H9 (cell line): Measurements from ENCODE around the gene MS4A10. TPM values are rescaled to one million over a fixed set of nuclear protein-coding genes. Genes with fewer than 3 reads are reported as not detected.

Experiments used
- DNase-seq: peaks from one replicate; pipeline ENCODE4 v3.0.0-alpha.2; 2017
- H2AFZ ChIP-seq: one replicate; pipeline ENCODE4 v1.6.1; 2013; ENCODE audit warnings: mild to moderate bottlenecking, low read length, control low read depth, moderate library complexity
- H2AK5ac ChIP-seq: 2 replicates; pipeline ENCODE4 v1.6.1; 2013; ENCODE audit warnings: low read length, control low read depth, mixed read lengths; ENCODE audit not compliant: insufficient read length
- H2BK120ac ChIP-seq: one replicate; pipeline ENCODE4 v1.6.1; 2013; ENCODE audit warnings: low read depth, mild to moderate bottlenecking, low read length, control low read depth, inconsistent platforms; ENCODE audit not compliant: poor library complexity, severe bottlenecking
- H2BK12ac ChIP-seq: 2 replicates; pipeline ENCODE4 v1.6.1; 2013; ENCODE audit warnings: low read length, control low read depth, mixed read lengths, low read depth; ENCODE audit not compliant: insufficient read length
- H2BK15ac ChIP-seq: 2 replicates; pipeline ENCODE4 v1.6.1; 2013; ENCODE audit warnings: low read depth, low read length, control low read depth
- H2BK20ac ChIP-seq: one replicate; pipeline ENCODE4 v1.6.1; 2013; ENCODE audit warnings: low read depth, mild to moderate bottlenecking, low read length, control low read depth, inconsistent platforms; ENCODE audit not compliant: poor library complexity, severe bottlenecking
- H2BK5ac ChIP-seq: 2 replicates; pipeline ENCODE4 v1.6.1; 2013; ENCODE audit warnings: low read length, control low read depth, mixed read lengths; ENCODE audit not compliant: insufficient read length
- H3K14ac ChIP-seq: 2 replicates; pipeline ENCODE4 v1.6.1; 2013; ENCODE audit warnings: low read length, control low read depth; ENCODE audit not compliant: insufficient read depth
- H3K18ac ChIP-seq: 2 replicates; pipeline ENCODE4 v1.6.1; 2013; ENCODE audit warnings: low read depth, mild to moderate bottlenecking, mixed read lengths, low read length, control low read depth; ENCODE audit not compliant: insufficient read length
- H3K23ac ChIP-seq: 2 replicates; pipeline ENCODE4 v1.6.1; 2013; ENCODE audit warnings: low read length, control low read depth, mixed read lengths, low read depth; ENCODE audit not compliant: insufficient read length
- H3K23me2 ChIP-seq: 2 replicates; pipeline ENCODE4 v1.6.1; 2013; ENCODE audit warnings: low read depth, mild to moderate bottlenecking, mixed read lengths, low read length, control low read depth; ENCODE audit not compliant: insufficient read length, poor library complexity, severe bottlenecking
- H3K27ac ChIP-seq: 2 replicates; pipeline ENCODE4 v1.5.1; 2013; ENCODE audit warnings: low read length, control low read depth, mixed read lengths, low read depth; ENCODE audit not compliant: insufficient read length
- H3K27me3 ChIP-seq: 2 replicates; pipeline ENCODE4 v1.6.1; 2013; ENCODE audit warnings: low read length, control low read depth, inconsistent platforms; ENCODE audit not compliant: insufficient read depth
- H3K4ac ChIP-seq: 2 replicates; pipeline ENCODE4 v1.6.1; 2013; ENCODE audit warnings: low read depth, mild to moderate bottlenecking, control low read depth, inconsistent platforms, low read length, moderate library complexity
- H3K4me1 ChIP-seq: 2 replicates; pipeline ENCODE4 v1.6.1; 2013; ENCODE audit warnings: low read length, control low read depth, inconsistent platforms; ENCODE audit not compliant: insufficient read depth
- H3K4me2 ChIP-seq: 2 replicates; pipeline ENCODE4 v1.6.1; 2013; ENCODE audit warnings: low read length, control low read depth, mixed read lengths; ENCODE audit not compliant: insufficient read length, insufficient read depth
- H3K56ac ChIP-seq: 2 replicates; pipeline ENCODE4 v1.6.1; 2013; ENCODE audit warnings: low read depth, mild to moderate bottlenecking, mixed read lengths, low read length, control low read depth; ENCODE audit not compliant: insufficient read length
- H3K79me1 ChIP-seq: 2 replicates; pipeline ENCODE4 v1.6.1; 2013; ENCODE audit warnings: low read depth, mild to moderate bottlenecking, moderate library complexity, low read length, control low read depth, inconsistent platforms; ENCODE audit not compliant: insufficient read depth, poor library complexity, severe bottlenecking
- H3K79me2 ChIP-seq: 2 replicates; pipeline ENCODE4 v1.6.1; 2013; ENCODE audit warnings: low read length, control low read depth, inconsistent platforms; ENCODE audit not compliant: insufficient read depth
- H3K9ac ChIP-seq: 2 replicates; pipeline ENCODE4 v1.6.1; 2013; ENCODE audit warnings: low read length, control low read depth, mixed read lengths; ENCODE audit not compliant: insufficient read length; ENCODE audit errors: extremely low read depth
- H3K9me3 ChIP-seq: one replicate; pipeline ENCODE4 v1.6.1; 2013; ENCODE audit warnings: low read depth, low read length, inconsistent platforms; ENCODE audit not compliant: control insufficient read depth
- H3T11ph ChIP-seq: one replicate; pipeline ENCODE4 v1.6.1; 2013; ENCODE audit warnings: mild to moderate bottlenecking, low read length, control low read depth, inconsistent platforms
- H4K20me1 ChIP-seq: one replicate; pipeline ENCODE4 v1.6.1; 2013; ENCODE audit not compliant: control insufficient read depth, insufficient read length, insufficient read depth
- H4K5ac ChIP-seq: 2 replicates; pipeline ENCODE4 v1.6.1; 2013; ENCODE audit warnings: low read depth, mild to moderate bottlenecking, mixed read lengths, low read length, control low read depth; ENCODE audit not compliant: insufficient read length
- H4K8ac ChIP-seq: replicated peaks from 2 replicates; pipeline ENCODE4 v1.6.1; 2013; ENCODE audit warnings: low read length, control low read depth, mixed read lengths, low read depth; ENCODE audit not compliant: insufficient read length
- H4K91ac ChIP-seq: 2 replicates; pipeline ENCODE4 v1.6.1; 2013; ENCODE audit warnings: low read depth, mild to moderate bottlenecking, moderate library complexity, mixed read lengths, low read length, control low read depth; ENCODE audit not compliant: insufficient read length
- H3K27ac Mint-ChIP-seq, 3 experiments: 2 replicates in 2 of 3; 3 replicates in 1 of 3; pipeline ENCODE4 v1.8.0; 2020 to 2021; ENCODE audit warnings: mixed read lengths in 3 of 3, mild to moderate bottlenecking in 1 of 3, moderate library complexity in 1 of 3
- H3K27me3 Mint-ChIP-seq: 2 replicates; pipeline ENCODE4 v1.8.0; 2021; ENCODE audit warnings: low read depth, mild to moderate bottlenecking, moderate library complexity, mixed read lengths
- H3K36me3 Mint-ChIP-seq, 3 experiments: 2 replicates in 2 of 3; 3 replicates in 1 of 3; pipeline ENCODE4 v1.8.0; 2020 to 2021; ENCODE audit warnings: low read depth in 3 of 3, mixed read lengths in 3 of 3; ENCODE audit not compliant: insufficient read depth in 1 of 3
- H3K4me1 Mint-ChIP-seq, 2 experiments: 2 replicates each; pipeline ENCODE4 v1.8.0; 2020; ENCODE audit warnings: mixed read lengths in 2 of 2
- H3K4me3 Mint-ChIP-seq, 2 experiments: 2 replicates in 1 of 2; 3 replicates in 1 of 2; pipeline ENCODE4 v1.8.0; 2020 to 2021; ENCODE audit warnings: mild to moderate bottlenecking in 2 of 2, mixed read lengths in 2 of 2, moderate library complexity in 1 of 2
- H3K9me3 Mint-ChIP-seq, 2 experiments: 2 replicates in 1 of 2; 3 replicates in 1 of 2; pipeline ENCODE4 v1.8.0; 2020; ENCODE audit warnings: mild to moderate bottlenecking in 2 of 2, mixed read lengths in 2 of 2, moderate library complexity in 1 of 2
- WGBS: extraction: QIAGEN DNeasy Blood & Tissue Kit; methylation state at CpG from one replicate; pipeline ENCODE4 v1.1.7; 2013; ENCODE audit warnings: missing lambda C conversion rate, low lambda C conversion rate, mixed read lengths; ENCODE audit not compliant: insufficient read length; ENCODE audit errors: extremely low coverage; 5-methylcytosine and 5-hydroxymethylcytosine counted together
- total RNA-seq: library from RNA; stranded (reverse); gene quantifications from 2 replicates; pipeline ENCODE4 v1.2.1, GENCODE V29; 2021
- TF ChIP-seq, protein P1 (sequence below): fragments of 200-600 bp; sonication (generic); conservative IDR thresholded peaks from 3 replicates; pipeline ENCODE4 v1.8.0; 2021; ENCODE audit warnings: antibody characterized with exemption, mild to moderate bottlenecking

Gene MS4A10
- total RNA-seq, 1 experiment from 2014 or later = not detected

DNA sequence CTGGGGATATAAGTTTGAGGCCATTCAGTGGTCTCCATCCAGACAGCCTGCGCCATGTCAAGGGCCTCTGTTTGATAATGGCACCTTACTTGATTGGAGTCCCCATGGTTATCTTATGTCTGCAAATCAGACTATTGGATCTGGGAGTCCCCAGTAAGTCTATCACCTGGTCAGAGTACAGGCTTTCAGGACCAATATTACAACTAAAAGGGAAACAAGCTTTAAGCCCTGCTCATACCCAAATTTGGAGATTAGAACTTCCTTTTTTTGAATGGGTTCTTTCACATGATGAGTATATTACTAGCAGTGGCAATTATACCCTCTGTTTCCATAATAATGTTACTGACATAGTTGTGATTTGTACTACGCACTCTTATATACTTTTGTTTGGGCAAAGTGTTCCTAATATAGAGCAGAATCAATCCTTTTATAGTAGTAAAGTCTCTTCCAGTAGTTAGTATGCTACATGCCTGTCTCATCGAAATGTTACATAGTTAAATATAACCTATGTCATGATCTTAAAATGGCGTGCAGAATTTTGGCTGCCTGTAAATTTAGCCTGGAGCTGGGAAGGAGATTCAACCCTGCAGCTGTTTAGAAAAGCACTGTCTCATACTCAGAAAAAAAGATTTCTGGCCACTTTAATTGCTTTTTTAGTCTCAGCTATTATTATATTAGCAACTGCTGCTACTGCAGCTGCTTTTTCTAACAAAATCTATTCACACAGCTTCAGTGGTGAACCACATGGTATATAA lies 23.5 kb upstream of the MS4A10 start:
- Histone ChIP-seq H3K9me3 (no peaks in the 10 kb centered on the region), H3T11ph (no peak overlapping the region), H4K20me1 (no peaks in the 10 kb centered on the region), H3K14ac (no peak overlapping the region), H3K9ac (no peak overlapping the region), H3K4me2 (no peak overlapping the region), H2BK12ac (no peak overlapping the region), H3K18ac (no peak overlapping the region), H3K23me2 (no peaks in the 10 kb centered on the region), H3K79me1 (no peaks in the 10 kb centered on the region), H4K91ac (no peak overlapping the region), H3K4ac (no peak overlapping the region), H2AFZ (no peak overlapping the region), H3K27me3 (no peaks in the 10 kb centered on the region), H2BK120ac (no peak overlapping the region), H3K27ac (no peak overlapping the region), H3K79me2 (no peaks in the 10 kb centered on the region), H4K5ac (no peak overlapping the region), H4K8ac (no peak overlapping the region), H2BK15ac (no peak overlapping the region), H3K23ac (no peak overlapping the region), H2AK5ac (no peak overlapping the region), H3K4me1 (no peaks in the 10 kb centered on the region), H2BK5ac (no peak overlapping the region), H3K56ac (no peak overlapping the region), H2BK20ac (no peak overlapping the region)
- Mint-ChIP-seq H3K36me3 (peaks cover 0 to 8% (median 0%) of the 10 kb centered on the region in 3 experiments; a peak in 2 of 7 replicates), H3K4me1 (peaks cover 5 to 11% of the 10 kb centered on the region in 2 experiments), H3K9me3 (peaks cover 3 to 6% of the 10 kb centered on the region in 2 experiments; a peak in 3 of 5 replicates), H3K27ac (no peak overlapping the region), H3K27me3 (peaks cover 4% of the 10 kb centered on the region), H3K4me3 (no peak overlapping the region)
- no CpG with 5 or more reads among the region's 4 CpGs for WGBS
- TF ChIP-seq, protein P1, sequence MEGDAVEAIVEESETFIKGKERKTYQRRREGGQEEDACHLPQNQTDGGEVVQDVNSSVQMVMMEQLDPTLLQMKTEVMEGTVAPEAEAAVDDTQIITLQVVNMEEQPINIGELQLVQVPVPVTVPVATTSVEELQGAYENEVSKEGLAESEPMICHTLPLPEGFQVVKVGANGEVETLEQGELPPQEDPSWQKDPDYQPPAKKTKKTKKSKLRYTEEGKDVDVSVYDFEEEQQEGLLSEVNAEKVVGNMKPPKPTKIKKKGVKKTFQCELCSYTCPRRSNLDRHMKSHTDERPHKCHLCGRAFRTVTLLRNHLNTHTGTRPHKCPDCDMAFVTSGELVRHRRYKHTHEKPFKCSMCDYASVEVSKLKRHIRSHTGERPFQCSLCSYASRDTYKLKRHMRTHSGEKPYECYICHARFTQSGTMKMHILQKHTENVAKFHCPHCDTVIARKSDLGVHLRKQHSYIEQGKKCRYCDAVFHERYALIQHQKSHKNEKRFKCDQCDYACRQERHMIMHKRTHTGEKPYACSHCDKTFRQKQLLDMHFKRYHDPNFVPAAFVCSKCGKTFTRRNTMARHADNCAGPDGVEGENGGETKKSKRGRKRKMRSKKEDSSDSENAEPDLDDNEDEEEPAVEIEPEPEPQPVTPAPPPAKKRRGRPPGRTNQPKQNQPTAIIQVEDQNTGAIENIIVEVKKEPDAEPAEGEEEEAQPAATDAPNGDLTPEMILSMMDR = no peak
- DNase-seq = no peak
